HepG2 (cell line): ENCODE data around the gene FAM174C. TPM values are rescaled to one million over a fixed set of nuclear protein-coding genes. Genes with fewer than 3 reads are reported as not detected.
A peak's percentile ranks its signal among the peaks of the same experiment; 100 is the strongest.

Source experiments
- DMTF1 ChIP-seq: sonication (generic); formaldehyde crosslinking; IDR thresholded peaks from 2 replicates; pipeline ENCODE4 v1.4.0; 2020; ENCODE audit warnings: mild to moderate bottlenecking, missing genetic modification reagents
- HDAC1 ChIP-seq: sonication (generic); formaldehyde crosslinking; IDR thresholded peaks from 2 replicates; pipeline ENCODE4 v1.5.1; 2020; ENCODE audit warnings: mild to moderate bottlenecking, missing genetic modification reagents
- HMGXB4 ChIP-seq, 2 experiments: sonication (generic) in 1 of 2; formaldehyde crosslinking in 1 of 2; IDR thresholded peaks; 2 replicates each; pipeline versions ENCODE4 v1.4.0 to v1.6.1; 2018 to 2020; ENCODE audit warnings: missing genetic modification reagents in 2 of 2, borderline replicate concordance in 1 of 2, low read depth in 1 of 2, mild to moderate bottlenecking in 1 of 2, missing biosample characterization in 1 of 2
- HOMEZ ChIP-seq: IDR thresholded peaks from 2 replicates; pipeline ENCODE4 v1.6.1; 2016; ENCODE audit warnings: low read depth
- KDM5B ChIP-seq: sonication (generic); formaldehyde crosslinking; IDR thresholded peaks from 2 replicates; pipeline ENCODE4 v1.4.0; 2020; ENCODE audit warnings: missing genetic modification reagents, mild to moderate bottlenecking, borderline replicate concordance
- PHF21A ChIP-seq: sonication (generic); formaldehyde crosslinking; IDR thresholded peaks from 2 replicates; pipeline ENCODE4 v1.5.0; 2020; ENCODE audit warnings: mild to moderate bottlenecking, missing genetic modification reagents
- RAD21 ChIP-seq: fragments of 450-650 bp; formaldehyde crosslinking; IDR thresholded peaks from 2 replicates; pipeline ENCODE4 v1.5.0; 2020; ENCODE audit warnings: mild to moderate bottlenecking
- ZNF329 ChIP-seq: sonication (generic); formaldehyde crosslinking; IDR thresholded peaks from 2 replicates; pipeline ENCODE4 v1.9.0; 2021; ENCODE audit warnings: low read depth, mild to moderate bottlenecking, missing genetic modification reagents
- ZNF543 ChIP-seq: sonication (generic); formaldehyde crosslinking; IDR thresholded peaks from 2 replicates; pipeline ENCODE4 v1.4.0; 2020; ENCODE audit warnings: mild to moderate bottlenecking, missing genetic modification reagents
- polyA plus RNA-seq, 8 experiments: library from polyadenylated mRNA; depleted of rRNA in 3 of 8; stranded (reverse) in 7 of 8; unstranded in 1 of 8; fragments of >200 nt; fragmentation: Illumina TruSeq in 4 of 8; extraction: Trizol in 4 of 8; gene quantifications; 2 replicates each; pipeline versions ENCODE4 v1.2.1 to v1.2.3, GENCODE V29; 2011 to 2016; ENCODE audit warnings: low read depth in 4 of 8, missing spikeins in 1 of 8, mixed read lengths in 1 of 8; ENCODE audit not compliant: insufficient read depth in 1 of 8
- total RNA-seq, 5 experiments: library from RNA; depleted of rRNA; stranded (reverse); fragments of >200 nt; fragmentation: Illumina TruSeq; extraction: Trizol; gene quantifications; 2 replicates each; pipeline ENCODE4 v1.2.3, GENCODE V29; 2016; ENCODE audit warnings: low read depth in 1 of 5
- TF ChIP-seq, protein P1 (sequence below): sonication (generic); formaldehyde crosslinking; IDR thresholded peaks from 2 replicates; pipeline ENCODE4 v1.8.0; 2022; ENCODE audit warnings: low read depth, missing genetic modification reagents
- TF ChIP-seq, protein P2 (sequence below): IDR thresholded peaks from 2 replicates; pipeline ENCODE4 v1.6.1; 2016; ENCODE audit warnings: missing compliant biosample characterization, missing genetic modification reagents, borderline replicate concordance
- TF ChIP-seq, protein P3 (sequence below): IDR thresholded peaks from 2 replicates; pipeline ENCODE4 v1.6.1; 2012; ENCODE audit warnings: inconsistent platforms
- TF ChIP-seq, protein P4 (sequence below): sonication (generic); formaldehyde crosslinking; IDR thresholded peaks from 2 replicates; pipeline ENCODE4 v1.4.0; 2020; ENCODE audit warnings: missing genetic modification reagents

The FAM174C gene
- total and polyA plus RNA-seq, 2 of the 13 experiments (the other 11 are each of a cell fraction or from before 2014, with no cell fraction given): 19.5 to 31.3 TPM

- TF ChIP-seq, protein P1, sequence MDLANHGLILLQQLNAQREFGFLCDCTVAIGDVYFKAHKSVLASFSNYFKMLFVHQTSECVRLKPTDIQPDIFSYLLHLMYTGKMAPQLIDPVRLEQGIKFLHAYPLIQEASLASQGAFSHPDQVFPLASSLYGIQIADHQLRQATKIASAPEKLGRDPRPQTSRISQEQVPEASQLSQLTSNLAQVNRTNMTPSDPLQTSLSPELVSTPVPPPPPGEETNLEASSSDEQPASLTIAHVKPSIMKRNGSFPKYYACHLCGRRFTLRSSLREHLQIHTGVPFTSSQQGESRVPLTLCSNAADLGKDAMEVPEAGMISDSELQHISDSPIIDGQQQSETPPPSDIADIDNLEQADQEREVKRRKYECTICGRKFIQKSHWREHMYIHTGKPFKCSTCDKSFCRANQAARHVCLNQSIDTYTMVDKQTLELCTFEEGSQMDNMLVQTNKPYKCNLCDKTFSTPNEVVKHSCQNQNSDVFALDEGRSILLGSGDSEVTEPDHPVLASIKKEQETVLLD (CRISPR knock-in tag): no peak
- TF ChIP-seq HOMEZ (CRISPR knock-in tag) (0 out of 2 replicates have a peak, but pooled peaks have one; percentile 15), HDAC1 (CRISPR knock-in tag) (peak; percentile 81), PHF21A (CRISPR knock-in tag) (0 out of 2 replicates have a peak, but pooled peaks have one; percentile 4), HMGXB4 (CRISPR knock-in tag; IDR thresholded peaks at IDR 0.05; ENCODE audit: borderline replicate concordance in 1 of 2, low read depth in 1 of 2) (0 out of 4 replicates have a peak, but pooled peaks of 1 of the 2 experiments have one; percentile 29), KDM5B (CRISPR knock-in tag) (peak; percentile 6; the same call in 1 of the 2 replicates), ZNF329 (CRISPR knock-in tag) (no peak), RAD21 (no peak), ZNF543 (CRISPR knock-in tag) (0 out of 2 replicates have a peak, but pooled peaks have one; percentile 23), DMTF1 (0 out of 2 replicates have a peak, but pooled peaks have one; percentile 51)
- TF ChIP-seq, protein P2, sequence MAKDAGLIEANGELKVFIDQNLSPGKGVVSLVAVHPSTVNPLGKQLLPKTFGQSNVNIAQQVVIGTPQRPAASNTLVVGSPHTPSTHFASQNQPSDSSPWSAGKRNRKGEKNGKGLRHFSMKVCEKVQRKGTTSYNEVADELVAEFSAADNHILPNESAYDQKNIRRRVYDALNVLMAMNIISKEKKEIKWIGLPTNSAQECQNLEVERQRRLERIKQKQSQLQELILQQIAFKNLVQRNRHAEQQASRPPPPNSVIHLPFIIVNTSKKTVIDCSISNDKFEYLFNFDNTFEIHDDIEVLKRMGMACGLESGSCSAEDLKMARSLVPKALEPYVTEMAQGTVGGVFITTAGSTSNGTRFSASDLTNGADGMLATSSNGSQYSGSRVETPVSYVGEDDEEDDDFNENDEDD (CRISPR knock-in tag): no peak
- TF ChIP-seq, protein P3, sequence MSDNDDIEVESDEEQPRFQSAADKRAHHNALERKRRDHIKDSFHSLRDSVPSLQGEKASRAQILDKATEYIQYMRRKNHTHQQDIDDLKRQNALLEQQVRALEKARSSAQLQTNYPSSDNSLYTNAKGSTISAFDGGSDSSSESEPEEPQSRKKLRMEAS: no peak; the same call in 1 of the 2 replicates
- TF ChIP-seq, protein P4, sequence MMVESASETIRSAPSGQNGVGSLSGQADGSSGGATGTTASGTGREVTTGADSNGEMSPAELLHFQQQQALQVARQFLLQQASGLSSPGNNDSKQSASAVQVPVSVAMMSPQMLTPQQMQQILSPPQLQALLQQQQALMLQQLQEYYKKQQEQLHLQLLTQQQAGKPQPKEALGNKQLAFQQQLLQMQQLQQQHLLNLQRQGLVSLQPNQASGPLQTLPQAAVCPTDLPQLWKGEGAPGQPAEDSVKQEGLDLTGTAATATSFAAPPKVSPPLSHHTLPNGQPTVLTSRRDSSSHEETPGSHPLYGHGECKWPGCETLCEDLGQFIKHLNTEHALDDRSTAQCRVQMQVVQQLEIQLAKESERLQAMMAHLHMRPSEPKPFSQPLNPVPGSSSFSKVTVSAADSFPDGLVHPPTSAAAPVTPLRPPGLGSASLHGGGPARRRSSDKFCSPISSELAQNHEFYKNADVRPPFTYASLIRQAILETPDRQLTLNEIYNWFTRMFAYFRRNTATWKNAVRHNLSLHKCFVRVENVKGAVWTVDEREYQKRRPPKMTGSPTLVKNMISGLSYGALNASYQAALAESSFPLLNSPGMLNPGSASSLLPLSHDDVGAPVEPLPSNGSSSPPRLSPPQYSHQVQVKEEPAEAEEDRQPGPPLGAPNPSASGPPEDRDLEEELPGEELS (CRISPR knock-in tag): 0 out of 2 replicates have a peak, but pooled peaks have one; percentile 26
Observed at GRCh38 chr19:1275976-1276627, 772 bp downstream of the FAM174C start (continued).
